HepG2 (cell line): ENCODE measurements around the gene DOCK4. TPM values are rescaled to one million over a fixed set of nuclear protein-coding genes. Genes with fewer than 3 reads are reported as not detected.

Experiments used
- ATAC-seq: fragments of 200-7000 bp; cut with Tn5 transposase; 3 replicates; pipeline ENCODE4 v1.9.1; 2020; ENCODE audit warnings: mild to moderate bottlenecking, moderate library complexity
- BruUV-seq: library from RNA; stranded (reverse); fragments of 400-500 nt; replicated peaks from 2 replicates; lab custom pipeline; 2021; lab: Mats Ljungman, UMichigan
- CTCF ChIA-PET: fragments of 300-600 bp; formaldehyde crosslinking; extraction: SDS; loops from one replicate; lab custom pipeline; 2021; ENCODE audit warnings: low total read pairs, inconsistent platforms, low intra/inter-chr PET ratio; lab: Yijun Ruan, JAX
- POLR2A ChIA-PET: fragments of 350-600 bp; sonication (Branson Sonifier 250); formaldehyde crosslinking; loops from one replicate; lab custom pipeline; 2020; ENCODE audit warnings: antibody characterized with exemption, inconsistent platforms; lab: Yijun Ruan, JAX
- DNase-seq: peaks from one replicate; pipeline ENCODE4 v3.0.0-alpha.2; 2015; ENCODE audit warnings: low spot score
- FAIRE-seq: peaks from 3 replicates; lab custom pipeline; 2011; peaks lifted over from hg19 to GRCh38; lab: Jason Lieb, UNC
- H2AFZ ChIP-seq: one replicate; pipeline ENCODE4 v1.6.1; 2011; ENCODE audit warnings: low read length, inconsistent platforms
- H3K27ac ChIP-seq: fragments of 300-600 bp; 3 replicates; pipeline ENCODE4 v1.8.0; 2011; ENCODE audit warnings: mixed run types, mild to moderate bottlenecking, mixed read lengths, low read length, inconsistent platforms; ENCODE audit not compliant: insufficient read depth; ENCODE audit errors: extremely low read length
- H3K27me3 ChIP-seq, 2 experiments: fragments of 200-600 bp in 1 of 2; 2 replicates in 1 of 2; 3 replicates in 1 of 2; pipeline versions ENCODE4 v1.6.0 to v1.8.0; 2011; ENCODE audit warnings: low read length in 2 of 2, mild to moderate bottlenecking in 2 of 2, moderate library complexity in 2 of 2, inconsistent platforms in 1 of 2; ENCODE audit not compliant: insufficient read depth in 2 of 2, control insufficient read depth in 1 of 2
- H3K36me3 ChIP-seq, 2 experiments: fragments of 200-600 bp in 1 of 2; replicated peaks in 1 of 2; 2 replicates in 1 of 2; 3 replicates in 1 of 2; pipeline versions ENCODE4 v1.5.1 to v1.8.0; 2011; ENCODE audit warnings: low read length in 2 of 2, inconsistent platforms in 1 of 2; ENCODE audit not compliant: insufficient read depth in 2 of 2, control insufficient read depth in 1 of 2
- H3K4me1 ChIP-seq: 2 replicates; pipeline ENCODE4 v1.5.1; 2012; ENCODE audit warnings: low read length, inconsistent platforms; ENCODE audit not compliant: insufficient read depth
- H3K4me2 ChIP-seq: 2 replicates; pipeline ENCODE4 v1.6.0; 2011; ENCODE audit warnings: low read depth, low read length, inconsistent platforms
- H3K4me3 ChIP-seq, 3 experiments: fragments of 200-600 bp in 1 of 3; sonication (generic), shearing (Covaris generic) in 1 of 3; replicated peaks in 1 of 3; 2 replicates each; pipeline ENCODE4 v1.5.1; 2011 to 2016; ENCODE audit warnings: low read length in 3 of 3, inconsistent platforms in 2 of 3, low read depth in 2 of 3, mild to moderate bottlenecking in 2 of 3, control low read depth in 1 of 3, mixed read lengths in 1 of 3; ENCODE audit not compliant: insufficient read depth in 1 of 3
- H3K79me2 ChIP-seq: one replicate; pipeline ENCODE4 v1.6.1; 2011; ENCODE audit warnings: low read length, inconsistent platforms; ENCODE audit not compliant: insufficient read depth
- H3K9ac ChIP-seq: 2 replicates; pipeline ENCODE4 v1.6.0; 2011; ENCODE audit warnings: mild to moderate bottlenecking, low read depth, low read length, inconsistent platforms; ENCODE audit not compliant: insufficient read depth
- H3K9me3 ChIP-seq: 2 replicates; pipeline ENCODE4 v1.5.1; 2012; ENCODE audit warnings: mild to moderate bottlenecking, low read length
- H4K20me1 ChIP-seq: 2 replicates; pipeline ENCODE4 v1.6.0; 2011; ENCODE audit warnings: inconsistent platforms, mild to moderate bottlenecking, low read length, moderate library complexity; ENCODE audit not compliant: insufficient read depth
- ATF6 ChIP-seq: sonication (generic); formaldehyde crosslinking; conservative IDR thresholded peaks from 2 replicates; pipeline ENCODE4 v1.4.0; 2020; ENCODE audit warnings: missing genetic modification reagents
- BATF2 ChIP-seq: sonication (generic); formaldehyde crosslinking; IDR thresholded peaks from 2 replicates; pipeline ENCODE4 v1.8.0; 2022; ENCODE audit warnings: mild to moderate bottlenecking, missing genetic modification reagents, moderate library complexity
- GATAD2A ChIP-seq: IDR thresholded peaks from 2 replicates; pipeline ENCODE4 v1.6.1; 2016
- GMEB1 ChIP-seq: sonication (generic); formaldehyde crosslinking; IDR thresholded peaks from 2 replicates; pipeline ENCODE4 v1.5.1; 2020; ENCODE audit warnings: missing genetic modification reagents, mild to moderate bottlenecking, borderline replicate concordance
- GPBP1L1 ChIP-seq: sonication (generic); formaldehyde crosslinking; IDR thresholded peaks from 2 replicates; pipeline ENCODE4 v1.5.0; 2020; ENCODE audit warnings: mild to moderate bottlenecking, missing genetic modification reagents
- KDM4B ChIP-seq: sonication (generic); formaldehyde crosslinking; IDR thresholded peaks from 2 replicates; pipeline ENCODE4 v1.4.0; 2020; ENCODE audit warnings: missing genetic modification reagents
- MAX ChIP-seq: IDR thresholded peaks from 2 replicates; pipeline ENCODE4 v1.6.1; 2012; ENCODE audit warnings: inconsistent platforms
- PLSCR1 ChIP-seq: sonication (generic); formaldehyde crosslinking; IDR thresholded peaks from 2 replicates; pipeline ENCODE4 v1.5.0; 2020; ENCODE audit warnings: missing genetic modification reagents, mild to moderate bottlenecking, borderline replicate concordance
- ZMYM3 ChIP-seq: sonication (generic); formaldehyde crosslinking; IDR thresholded peaks from 2 replicates; pipeline ENCODE4 v1.5.1; 2020; ENCODE audit warnings: mild to moderate bottlenecking, missing genetic modification reagents
- ZMYM4 ChIP-seq: sonication (generic); formaldehyde crosslinking; IDR thresholded peaks from 2 replicates; pipeline ENCODE4 v1.8.1; 2023; ENCODE audit warnings: mild to moderate bottlenecking, missing genetic modification reagents
- ZNF121 ChIP-seq: sonication (generic); formaldehyde crosslinking; IDR thresholded peaks from 2 replicates; pipeline ENCODE4 v1.5.0; 2020; ENCODE audit warnings: mild to moderate bottlenecking, missing genetic modification reagents
- ZNF263 ChIP-seq: sonication (generic); formaldehyde crosslinking; IDR thresholded peaks from 2 replicates; pipeline ENCODE4 v1.4.0; 2020; ENCODE audit warnings: missing genetic modification reagents
- WGBS: methylation state at CpG from one replicate; pipeline ENCODE4 v1.1.6; 2017; ENCODE audit warnings: low lambda C conversion rate; 5-methylcytosine and 5-hydroxymethylcytosine counted together
- in situ Hi-C: cut with HindIII; loops from 2 replicates; pipeline ENCODE4 v1.10.0; 2017; ENCODE audit warnings: low pct_unique_long_range_greater_than_20kb; ENCODE audit not compliant: extremely low pct_ligation_motif_present
- intact Hi-C: fragments of 100-400 bp; cut with micrococcal nuclease; formaldehyde crosslinking; loops from one replicate; pipeline ENCODE4 v1.10.0; 2022; ENCODE audit not compliant: unreplicated experiment
- polyA plus RNA-seq, 8 experiments: library from polyadenylated mRNA; depleted of rRNA in 3 of 8; stranded (reverse) in 7 of 8; unstranded in 1 of 8; fragments of >200 nt; fragmentation: Illumina TruSeq in 4 of 8; extraction: Trizol in 4 of 8; gene quantifications; 2 replicates each; pipeline versions ENCODE4 v1.2.1 to v1.2.3, GENCODE V29; 2011 to 2016; ENCODE audit warnings: low read depth in 4 of 8, missing spikeins in 1 of 8, mixed read lengths in 1 of 8; ENCODE audit not compliant: insufficient read depth in 1 of 8
- total RNA-seq, 5 experiments: library from RNA; depleted of rRNA; stranded (reverse); fragments of >200 nt; fragmentation: Illumina TruSeq; extraction: Trizol; gene quantifications; 2 replicates each; pipeline ENCODE4 v1.2.3, GENCODE V29; 2016; ENCODE audit warnings: low read depth in 1 of 5

DOCK4 gene
- total and polyA plus RNA-seq, 2 of the 13 experiments (the other 11 are each of a cell fraction or from before 2014, with no cell fraction given) = 13.5 to 17.4 TPM

- ChIA-PET POLR2A (no interaction called here), CTCF (no interaction called here)
- DNase-seq (no peak), FAIRE-seq (no peak), ATAC-seq (no peak)
- Histone ChIP-seq H2AFZ (no peak overlapping the region), H3K79me2 (peaks cover 88% of the 10 kb centered on the region), H4K20me1 (no peaks in the 10 kb centered on the region), H3K36me3 (peaks cover 0 to under 1% of the 10 kb centered on the region in 2 experiments; a peak in 1 of 5 replicates), H3K27me3 (no peaks in the 10 kb centered on the region), H3K9me3 (no peaks in the 10 kb centered on the region), H3K9ac (no peak overlapping the region), H3K4me1 (peaks cover 72% of the 10 kb centered on the region), H3K27ac (no peak overlapping the region), H3K4me2 (no peak overlapping the region), H3K4me3 (no peak overlapping the region)
- intact Hi-C loops (no loop called here), in situ Hi-C loops (no loop called here)
- BruUV-seq = no TSS peak
- TF ChIP-seq ATF6 = no peak
- TF ChIP-seq MAX = no peak
- TF ChIP-seq ZMYM4 (CRISPR knock-in tag) = no peak
- TF ChIP-seq ZNF121 = no peak
- no peak for TF ChIP-seq ZMYM3 (CRISPR knock-in tag)
- no peak for TF ChIP-seq GATAD2A (CRISPR knock-in tag)
- TF ChIP-seq GPBP1L1 (CRISPR knock-in tag) = no peak
- TF ChIP-seq PLSCR1 = no peak
- no peak for TF ChIP-seq BATF2 (CRISPR knock-in tag)
- no peak for TF ChIP-seq ZNF263
- no peak for TF ChIP-seq KDM4B (CRISPR knock-in tag)
- no peak for TF ChIP-seq GMEB1 (CRISPR knock-in tag)
- WGBS = 100% methylated on average over 2 of the region's 2 CpGs
Observed at GRCh38 chr7:112212571-112212970, 6.4 kb upstream of the DOCK4 start.
